Measurements from ENCODE around the gene CHRM4. TPM values are rescaled to one million over a fixed set of nuclear protein-coding genes. Genes with fewer than 3 reads are reported as not detected.

Gene CHRM4
- total and polyA plus RNA-seq, 11 donors, result 0.08 to 0.27 (median 0.17) TPM; not detected in 7

DNA sequence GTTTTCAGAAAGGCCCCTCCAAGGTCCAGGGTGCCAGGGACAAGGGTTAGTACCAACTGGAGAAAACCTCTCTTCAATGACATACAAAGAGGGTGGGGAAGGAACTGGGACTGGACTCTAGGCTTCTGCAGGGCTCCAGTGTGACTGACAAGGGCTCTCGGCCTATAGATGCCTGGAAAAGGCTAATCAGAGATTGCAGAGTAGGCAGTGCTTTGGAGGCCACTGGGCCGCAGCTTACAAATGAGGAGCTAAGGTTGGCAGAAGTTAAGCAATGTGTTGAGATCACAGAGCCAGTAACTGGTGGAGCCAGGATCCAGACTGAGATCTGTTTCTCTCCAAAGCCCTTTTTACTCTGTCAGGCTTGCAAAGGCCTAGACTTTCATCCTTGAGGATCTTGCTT, 51.8 kb downstream of the CHRM4 start:
- no peaks in the 10 kb centered on the region for H3K36me3 ChIP-seq
- H3K4me1 ChIP-seq, result peaks cover 5 to 71% (median 44%) of the 10 kb centered on the region in 12 donors
- peak overlapping the region; percentile 73 to 95 (median 90) for H3K27ac ChIP-seq
- peak; percentile 72 to 81 (median 74) for ATAC-seq
- peak in 2 of 5 donors; percentile 65 to 66 for DNase-seq
- H3K9me3 ChIP-seq, result no peaks in the 10 kb centered on the region
- intact Hi-C loops (cut with DNase I), result no loop called here
- TF ChIP-seq POLR2A (IDR thresholded peaks at IDR 0.05), result no peak
- TF ChIP-seq, protein P1, sequence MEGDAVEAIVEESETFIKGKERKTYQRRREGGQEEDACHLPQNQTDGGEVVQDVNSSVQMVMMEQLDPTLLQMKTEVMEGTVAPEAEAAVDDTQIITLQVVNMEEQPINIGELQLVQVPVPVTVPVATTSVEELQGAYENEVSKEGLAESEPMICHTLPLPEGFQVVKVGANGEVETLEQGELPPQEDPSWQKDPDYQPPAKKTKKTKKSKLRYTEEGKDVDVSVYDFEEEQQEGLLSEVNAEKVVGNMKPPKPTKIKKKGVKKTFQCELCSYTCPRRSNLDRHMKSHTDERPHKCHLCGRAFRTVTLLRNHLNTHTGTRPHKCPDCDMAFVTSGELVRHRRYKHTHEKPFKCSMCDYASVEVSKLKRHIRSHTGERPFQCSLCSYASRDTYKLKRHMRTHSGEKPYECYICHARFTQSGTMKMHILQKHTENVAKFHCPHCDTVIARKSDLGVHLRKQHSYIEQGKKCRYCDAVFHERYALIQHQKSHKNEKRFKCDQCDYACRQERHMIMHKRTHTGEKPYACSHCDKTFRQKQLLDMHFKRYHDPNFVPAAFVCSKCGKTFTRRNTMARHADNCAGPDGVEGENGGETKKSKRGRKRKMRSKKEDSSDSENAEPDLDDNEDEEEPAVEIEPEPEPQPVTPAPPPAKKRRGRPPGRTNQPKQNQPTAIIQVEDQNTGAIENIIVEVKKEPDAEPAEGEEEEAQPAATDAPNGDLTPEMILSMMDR (IDR thresholded peaks at IDR 0.05), result no peak
- WGBS, 4 donors, result 35 to 71% (median 48%) methylated on average over 2 of the region's 2 CpGs
- no peak overlapping the region for H3K4me3 ChIP-seq
- H3K27me3 ChIP-seq, result no peaks in the 10 kb centered on the region

- DNase-seq (peak in 4 of 5 donors; percentile 61 to 86 (median 74)), ATAC-seq (peak; percentile 83 to 88 (median 85))
- 12 to 16% (median 14%) methylated on average over 16 of the region's 16 CpGs for WGBS, 4 donors
- H3K36me3 ChIP-seq, result no peaks in the 10 kb centered on the region
- intact Hi-C loops (cut with DNase I), result no loop called here
- no peaks in the 10 kb centered on the region for H3K9me3 ChIP-seq
- H3K4me3 ChIP-seq, result peak overlapping the region in 11 of 12 donors; percentile 6 to 45 (median 34)
- peaks cover 5 to 69% (median 40%) of the 10 kb centered on the region in 12 donors for H3K4me1 ChIP-seq
- H3K27me3 ChIP-seq, result peaks cover 0 to 6% (median 0%) of the 10 kb centered on the region in 9 donors
- TF ChIP-seq POLR2A (IDR thresholded peaks at IDR 0.05), result peak in 1 of 2 donors; percentile 30
- TF ChIP-seq, protein P1 (IDR thresholded peaks at IDR 0.05), result peak in 5 of 12 donors; percentile 12 to 36 (median 22)
- peak overlapping the region; percentile 73 to 95 (median 90) for H3K27ac ChIP-seq
Observed at GRCh38 chr11:46338988-46339666, 52.4 kb downstream of the CHRM4 start.

GRCh38 chr11:46338636-46338987, 53.0 kb downstream of the CHRM4 start:
- ATAC-seq, result no peak
- TF ChIP-seq, protein P1 (IDR thresholded peaks at IDR 0.05), result no peak
- H3K27me3 ChIP-seq, result peaks cover 0 to 11% (median 3%) of the 10 kb centered on the region in 9 donors
- peak overlapping the region; percentile 73 to 95 (median 90) for H3K27ac ChIP-seq
- intact Hi-C loops (cut with DNase I), result no loop called here
- peak overlapping the region in 11 of 12 donors; percentile 6 to 45 (median 34) for H3K4me3 ChIP-seq
- H3K9me3 ChIP-seq, result no peaks in the 10 kb centered on the region
- H3K4me1 ChIP-seq, result peaks cover 5 to 68% (median 40%) of the 10 kb centered on the region in 12 donors
- DNase-seq, result no peak
- H3K36me3 ChIP-seq, result no peaks in the 10 kb centered on the region
- 21 to 26% (median 25%) methylated on average over 9 of the region's 9 CpGs for WGBS, 4 donors

DNA sequence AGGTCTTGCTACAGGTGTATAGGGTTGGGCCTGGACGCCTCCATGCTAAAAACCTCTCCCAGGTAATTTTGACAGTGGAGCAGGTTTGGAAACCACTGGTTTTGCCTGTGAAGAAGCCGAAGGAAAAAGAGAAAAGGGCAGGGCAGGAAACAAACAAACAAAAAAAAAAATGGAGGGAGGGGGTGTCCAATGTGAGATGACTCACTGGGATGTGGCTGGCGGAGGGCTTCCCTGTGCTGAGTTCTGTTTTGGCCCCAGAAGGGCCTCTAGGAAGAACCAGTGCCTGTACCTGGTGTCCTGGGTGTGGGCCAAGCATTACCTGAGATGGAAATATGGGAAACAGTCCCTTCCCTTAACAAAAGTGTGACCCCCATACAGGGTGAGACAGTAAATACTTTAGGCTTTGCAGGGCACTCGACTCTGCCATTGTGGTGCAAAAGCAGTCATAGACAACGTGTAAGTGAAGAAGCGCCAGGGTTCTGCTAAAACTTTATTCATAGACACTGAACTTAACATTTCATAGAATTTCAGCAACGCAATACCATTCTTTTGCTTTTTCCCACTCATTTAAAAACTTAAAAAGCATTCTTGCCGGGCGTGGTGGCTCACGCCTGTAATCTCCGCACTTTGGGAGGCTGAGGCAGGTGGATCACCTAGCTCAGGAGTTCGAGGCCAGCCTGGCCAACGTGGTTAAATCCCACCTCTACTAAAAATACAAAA, 53.8 kb downstream of the CHRM4 start:
- no peak for DNase-seq
- intact Hi-C loops (cut with DNase I), result no loop called here
- WGBS, 4 donors, result 90 to 94% (median 92%) methylated on average over 13 of the region's 13 CpGs

More for the DNA sequence above, 53.8 kb downstream of the CHRM4 start:
- Histone ChIP-seq H3K27me3 (peaks cover 0 to 20% (median 10%) of the 10 kb centered on the region in 9 donors), H3K36me3 (no peaks in the 10 kb centered on the region), H3K4me3 (no peak overlapping the region), H3K27ac (peak overlapping the region in 6 of 12 donors; percentile 85 to 95 (median 90)), H3K4me1 (peaks cover 5 to 68% (median 43%) of the 10 kb centered on the region in 12 donors), H3K9me3 (no peaks in the 10 kb centered on the region)
- ATAC-seq, result no peak
- no peak for TF ChIP-seq POLR2A (IDR thresholded peaks at IDR 0.05)
- TF ChIP-seq, protein P1 (IDR thresholded peaks at IDR 0.05), result no peak
